Measurements from ENCODE around the gene KIAA0319L.
A peak's percentile ranks its signal among the peaks of the same experiment; 100 is the strongest.
"Not testable (repeated sequence)": the region's sequence is repeated elsewhere in the genome, so short reads cannot be mapped to it uniquely, and the experiment has no call there.

The KIAA0319L gene

GRCh38 chr1:35557118-35557610 lies at the start of gene KIAA0319L:
TSS of gene KIAA0319L (minus strand) at chr1:35557403. CDS start at chr1:35554491, 2,912 bp downstream.
- no peak for DNase-seq

DNA sequence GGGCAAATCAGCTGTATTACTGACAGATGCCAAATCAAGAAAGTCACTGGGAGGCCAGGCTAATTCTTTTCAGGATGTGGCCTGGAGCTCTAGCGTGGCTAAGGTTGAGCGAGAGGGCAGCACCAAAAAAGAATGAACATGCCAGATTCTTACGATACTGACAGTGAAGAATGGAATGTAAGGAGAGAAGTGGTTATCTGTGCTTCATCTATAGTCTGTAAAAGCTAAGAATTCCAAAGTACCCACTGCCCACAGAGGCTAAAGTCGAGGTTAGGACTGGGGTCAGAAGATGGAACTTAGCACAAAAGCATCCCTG lies 48.6 kb upstream of the KIAA0319L start:
- peak; percentile 67 for DNase-seq

- peak; percentile 19 for DNase-seq
Measured at GRCh38 chr1:35605071-35605866, 48.1 kb upstream of the KIAA0319L start.

- no peak for DNase-seq
Measured at GRCh38 chr1:35603941-35604340, 46.7 kb upstream of the KIAA0319L start.

- no peak for DNase-seq
Measured at GRCh38 chr1:35603468-35603867, 46.3 kb upstream of the KIAA0319L start.

DNA sequence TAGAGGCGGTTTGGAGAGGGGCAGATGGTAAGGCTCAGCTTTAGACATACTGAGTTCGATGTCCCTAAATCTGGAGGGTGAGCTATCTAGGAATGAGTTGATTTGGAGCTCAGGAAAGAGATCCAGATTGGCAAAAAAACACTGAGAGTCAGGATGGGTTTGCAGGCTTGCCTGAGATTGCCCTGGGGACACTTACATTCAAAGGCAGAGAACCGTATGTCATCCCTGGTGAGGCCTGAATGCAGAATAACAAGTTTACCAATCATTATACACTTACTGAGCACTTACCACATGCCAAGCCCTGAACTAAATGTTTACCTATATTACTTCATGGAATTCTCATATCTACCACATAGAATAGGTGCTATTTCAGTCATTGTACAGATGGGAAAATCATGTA lies 43.4 kb upstream of the KIAA0319L start:
- no peak for DNase-seq

- DNase-seq: no peak
Measured at GRCh38 chr1:35599411-35599810, 42.2 kb upstream of the KIAA0319L start.

- no peak for DNase-seq
Measured at GRCh38 chr1:35598895-35599294, 41.7 kb upstream of the KIAA0319L start.

GRCh38 chr1:35597870-35598269 lies 40.7 kb upstream of the KIAA0319L start:
- no peak for DNase-seq

DNA sequence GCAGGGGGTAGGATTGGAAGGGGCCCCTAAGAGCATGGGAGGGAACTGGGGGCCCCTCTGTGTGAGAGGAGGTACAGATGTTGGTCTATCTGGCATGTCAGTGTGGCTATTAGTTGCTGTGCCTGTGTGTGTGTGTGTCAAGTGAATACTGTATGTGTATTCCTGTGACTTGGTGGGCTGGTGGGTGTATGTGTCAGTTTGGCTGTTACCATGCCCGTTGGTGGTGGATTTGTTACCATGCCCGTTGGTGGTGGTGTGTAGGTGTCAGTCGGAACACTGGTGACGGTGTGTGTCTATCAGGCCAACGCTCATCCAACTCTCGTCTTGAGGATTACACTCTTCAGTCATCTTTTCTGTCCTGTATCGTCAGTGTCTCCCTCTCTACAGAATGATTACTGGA lies 38.5 kb upstream of the KIAA0319L start:
- no peak for DNase-seq

DNA sequence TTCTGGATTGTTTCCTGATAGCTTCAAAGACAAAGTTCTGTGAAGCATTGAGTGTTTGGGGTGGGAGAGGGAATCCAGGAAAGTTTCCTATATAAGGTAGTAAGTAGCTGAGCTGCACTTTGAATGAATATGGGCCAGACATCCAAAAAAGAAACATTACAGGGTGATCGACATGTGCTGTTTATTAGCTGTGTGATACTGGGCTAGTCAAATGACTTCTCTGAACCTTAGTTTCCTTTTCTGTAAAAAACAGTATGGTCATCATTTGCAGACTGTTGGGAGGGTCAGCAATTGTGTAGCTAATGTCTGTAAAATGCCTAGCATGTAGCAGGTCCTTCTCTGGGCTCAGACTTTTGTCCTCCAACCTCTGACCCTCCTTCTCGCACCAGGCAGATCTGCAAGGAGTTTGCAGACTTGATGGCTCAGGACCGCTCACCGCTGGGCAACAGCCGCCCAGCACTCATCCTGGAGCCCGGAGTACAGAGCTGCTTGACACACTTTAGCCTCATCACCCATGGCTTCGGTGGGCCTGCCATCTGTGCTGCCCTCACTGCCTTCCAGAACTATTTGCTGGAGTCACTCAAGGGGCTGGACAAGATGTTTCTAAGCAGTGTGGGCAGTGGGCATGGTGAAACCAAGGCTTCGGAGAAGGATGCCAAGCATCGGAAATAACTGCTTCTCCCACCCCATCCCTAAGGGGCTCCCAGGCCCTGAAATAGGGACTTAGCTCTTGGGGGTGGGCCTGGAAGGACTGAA lies 37.0 kb upstream of the KIAA0319L start:
- no peak for DNase-seq

GRCh38 chr1:35592991-35593769 lies 36.0 kb upstream of the KIAA0319L start:
- DNase-seq: no peak

DNA sequence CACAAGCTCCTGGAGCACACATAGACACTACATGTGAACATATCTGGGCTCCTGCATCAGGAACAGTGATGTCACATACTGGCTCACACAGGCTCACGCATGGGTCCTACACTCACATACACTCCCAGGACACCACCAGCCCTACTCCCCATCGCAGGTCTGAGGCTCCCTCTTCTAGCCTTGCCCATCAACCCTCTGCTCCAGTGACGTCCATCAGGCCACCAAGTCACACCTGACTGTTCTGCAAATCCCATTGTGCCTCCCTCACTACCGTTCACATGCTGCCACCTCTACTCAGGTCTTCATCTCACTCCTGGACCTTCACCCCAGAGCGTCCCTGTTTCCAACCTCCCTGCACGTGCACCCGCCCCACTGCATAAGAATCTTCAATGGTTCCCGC lies 34.0 kb upstream of the KIAA0319L start:
- DNase-seq: no peak

DNA sequence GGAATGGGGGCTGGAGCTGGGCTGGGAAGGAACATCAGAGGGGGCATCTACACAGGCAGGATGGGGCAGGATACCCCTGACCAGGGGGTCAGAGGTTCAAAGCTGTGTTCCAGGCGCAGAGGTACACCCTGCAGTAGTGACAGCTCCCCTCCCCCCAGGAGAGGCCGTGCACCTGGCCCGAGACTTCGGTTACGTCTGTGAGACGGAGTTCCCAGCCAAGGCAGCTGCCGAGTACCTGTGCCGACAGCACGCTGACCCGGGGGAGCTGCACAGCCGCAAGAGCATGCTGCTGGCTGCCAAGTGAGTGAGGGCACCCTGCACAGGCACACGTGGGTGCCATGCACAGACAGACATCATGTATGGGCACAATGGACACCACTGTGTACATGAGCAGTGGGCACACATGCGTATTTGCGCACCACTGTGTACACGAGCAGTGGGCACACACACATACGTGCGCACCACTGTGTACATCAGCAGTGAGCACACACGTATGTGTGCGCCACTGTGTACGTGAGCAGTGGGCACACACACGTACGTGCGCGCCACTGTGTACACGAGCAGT lies 33.4 kb upstream of the KIAA0319L start:
- no peak for DNase-seq

- no peak for DNase-seq
Measured at GRCh38 chr1:35589516-35590427, 32.6 kb upstream of the KIAA0319L start.

DNA sequence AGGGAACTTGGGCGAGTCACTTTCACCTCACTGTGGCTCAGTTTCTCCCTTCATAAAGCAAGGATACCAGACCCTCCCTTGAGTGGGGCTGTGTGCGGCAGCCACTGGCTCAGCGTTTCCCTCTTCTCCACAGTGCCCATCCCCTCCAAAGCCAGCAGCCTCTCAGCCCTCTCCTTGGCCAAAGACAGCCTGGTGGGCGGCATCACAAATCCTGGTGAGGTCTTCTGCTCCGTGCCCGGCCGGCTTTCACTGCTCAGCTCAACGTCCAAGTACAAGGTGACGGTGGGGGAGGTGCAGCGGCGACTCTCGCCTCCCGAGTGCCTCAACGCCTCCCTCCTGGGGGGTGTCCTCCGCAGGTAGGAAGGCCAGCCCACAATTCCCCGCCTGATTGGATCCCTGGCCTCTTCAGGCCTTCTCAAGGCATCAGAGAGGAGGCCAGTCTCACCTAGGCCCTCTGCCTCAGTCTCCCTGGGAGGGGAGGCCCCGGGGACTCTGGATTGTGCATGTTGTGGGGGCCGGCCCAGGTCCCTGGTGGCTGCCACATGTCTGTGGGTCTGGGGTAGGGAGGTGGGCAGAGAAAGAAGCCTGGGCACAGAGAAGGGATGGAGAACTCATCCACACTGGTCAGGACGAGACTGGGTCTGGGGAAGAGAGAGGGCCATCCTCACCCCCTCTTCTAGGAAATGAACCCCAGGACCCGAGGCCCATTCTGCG lies 31.2 kb upstream of the KIAA0319L start:
- no peak for DNase-seq

DNA sequence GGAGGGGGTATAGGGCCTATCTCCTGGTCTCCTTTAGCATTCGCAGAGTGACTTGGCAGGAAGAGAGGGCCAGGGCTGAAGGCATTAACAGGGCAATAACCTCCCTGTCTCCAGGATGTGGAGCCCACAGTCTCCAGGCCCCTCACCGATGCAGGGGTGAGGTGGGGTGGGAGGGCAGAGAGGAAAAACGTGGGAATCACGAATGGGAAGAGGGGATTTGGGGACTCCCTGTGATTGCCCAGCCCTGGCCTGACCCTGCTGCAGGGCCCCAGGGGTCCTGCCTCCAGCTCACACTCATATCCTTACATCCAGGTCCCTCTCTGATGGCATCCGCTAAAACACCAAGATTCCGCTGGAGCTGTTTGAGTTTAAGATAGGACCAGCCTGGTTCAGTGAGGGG lies 30.5 kb upstream of the KIAA0319L start:
- no peak for DNase-seq

DNA sequence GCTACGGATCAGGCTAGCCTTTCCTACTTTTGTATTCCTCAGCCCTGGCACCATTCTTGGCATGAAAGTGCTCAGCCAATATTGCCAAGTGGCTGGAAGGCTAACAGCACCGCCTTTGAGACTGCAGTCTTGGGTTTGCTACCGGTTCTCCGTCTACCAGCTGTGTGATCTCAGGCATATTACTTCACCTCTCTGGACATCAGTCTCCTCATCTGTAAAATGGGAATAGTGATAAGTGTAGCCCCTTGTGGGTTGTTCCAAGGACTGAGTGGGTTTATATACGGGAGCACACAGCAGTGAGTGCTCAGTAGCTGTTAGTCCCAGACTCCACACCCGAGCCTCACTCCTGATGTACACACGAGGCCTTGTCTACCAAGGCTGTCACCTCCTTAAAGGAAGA lies 29.6 kb upstream of the KIAA0319L start:
- DNase-seq: no peak

- not testable (repeated sequence) for DNase-seq
Measured at GRCh38 chr1:35585805-35586204, 28.6 kb upstream of the KIAA0319L start.

DNA sequence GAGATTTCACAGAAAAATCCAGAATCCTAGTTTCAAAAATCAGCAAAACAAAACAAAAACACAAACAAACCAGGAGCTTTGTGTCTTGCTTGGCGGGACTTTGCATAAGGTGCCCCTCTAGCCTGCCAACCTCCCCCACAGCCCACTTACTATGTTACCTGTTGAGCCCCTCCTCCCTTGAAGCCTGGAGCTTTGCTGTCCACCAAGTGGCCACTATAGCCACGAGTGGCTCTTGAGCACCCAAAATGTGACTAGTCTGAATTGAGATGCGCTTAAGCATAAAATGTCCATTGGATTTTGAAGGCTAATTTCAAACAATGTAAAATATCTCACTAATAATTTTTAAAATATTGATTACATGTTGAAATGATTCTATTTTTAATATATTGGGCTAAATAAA lies 28.1 kb upstream of the KIAA0319L start:
- DNase-seq: no peak

DNA sequence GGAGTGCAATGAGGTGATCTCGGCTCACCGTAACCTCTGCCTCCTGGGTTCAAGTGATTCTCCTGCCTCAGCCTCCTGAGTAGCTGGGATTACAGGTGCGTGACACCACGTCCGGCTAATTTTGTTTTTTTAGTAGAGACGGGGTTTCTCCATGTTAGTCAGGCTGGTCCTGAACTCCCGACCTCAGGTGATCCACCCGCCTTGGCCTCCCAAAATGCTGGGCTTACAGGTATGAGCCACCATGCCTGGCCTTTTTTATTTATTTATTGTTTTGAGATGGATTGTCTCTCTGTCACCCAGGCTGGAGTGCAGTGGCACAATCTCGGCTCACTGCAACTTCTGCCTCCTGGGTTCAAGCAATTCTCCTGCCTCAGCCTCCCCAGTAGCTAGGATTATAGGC lies 24.4 kb upstream of the KIAA0319L start:
- not testable (repeated sequence) for DNase-seq
